ENCODE data around the gene TMEM131L.

The TMEM131L gene

DNA sequence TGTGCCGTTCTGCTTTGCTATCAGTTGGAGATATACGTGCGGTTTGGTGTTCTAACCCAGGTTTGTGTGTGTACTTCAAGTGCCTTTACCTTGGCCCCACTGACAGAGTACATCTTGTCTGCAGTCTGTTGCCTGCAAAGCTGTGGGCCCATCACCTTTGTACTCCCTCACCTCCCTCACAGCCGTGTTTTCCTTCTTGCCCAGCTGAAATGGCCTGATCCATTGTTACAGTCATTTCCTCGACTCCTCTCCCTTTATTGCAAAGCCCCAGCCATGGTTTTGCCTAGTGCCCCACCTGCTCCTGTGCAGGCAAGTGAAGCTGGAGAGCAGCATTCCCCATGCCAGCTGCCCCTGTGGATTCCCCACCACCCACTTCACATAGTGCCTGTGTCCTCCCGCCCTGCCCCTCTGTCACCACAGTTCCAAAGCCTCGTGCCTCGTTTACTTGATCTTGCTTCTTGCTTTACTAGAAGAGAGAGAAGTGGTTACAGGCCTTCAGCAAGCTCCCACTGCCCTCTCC, 162.7 kb downstream of the TMEM131L start:
- H3K4me2 ChIP-seq (ENCODE audit: low read length) = no peak overlapping the region
- H3K27me3 ChIP-seq (ENCODE audit: insufficient read depth, low read length) = no peaks in the 10 kb centered on the region
- H4K20me1 ChIP-seq (ENCODE audit: insufficient read depth, low read length) = no peaks in the 10 kb centered on the region
- no peaks in the 10 kb centered on the region for H3K79me2 ChIP-seq (ENCODE audit: insufficient read depth, low read length)
- H3K9ac ChIP-seq (ENCODE audit: low read length) = no peak overlapping the region
- H3K4me3 ChIP-seq (ENCODE audit: low read depth, low read length, poor library complexity, severe bottlenecking) = no peak overlapping the region
- H3K9me2 ChIP-seq (ENCODE audit: low read depth, low read length) = no peaks in the 10 kb centered on the region
- H3F3A ChIP-seq (ENCODE audit: insufficient read depth, low read length) = peaks cover 7% of the 10 kb centered on the region; the same call in 1 of the 2 replicates
- no peaks in the 10 kb centered on the region for H3K4me1 ChIP-seq (ENCODE audit: insufficient read depth, low read length, severe bottlenecking)
- TF ChIP-seq, protein P1, sequence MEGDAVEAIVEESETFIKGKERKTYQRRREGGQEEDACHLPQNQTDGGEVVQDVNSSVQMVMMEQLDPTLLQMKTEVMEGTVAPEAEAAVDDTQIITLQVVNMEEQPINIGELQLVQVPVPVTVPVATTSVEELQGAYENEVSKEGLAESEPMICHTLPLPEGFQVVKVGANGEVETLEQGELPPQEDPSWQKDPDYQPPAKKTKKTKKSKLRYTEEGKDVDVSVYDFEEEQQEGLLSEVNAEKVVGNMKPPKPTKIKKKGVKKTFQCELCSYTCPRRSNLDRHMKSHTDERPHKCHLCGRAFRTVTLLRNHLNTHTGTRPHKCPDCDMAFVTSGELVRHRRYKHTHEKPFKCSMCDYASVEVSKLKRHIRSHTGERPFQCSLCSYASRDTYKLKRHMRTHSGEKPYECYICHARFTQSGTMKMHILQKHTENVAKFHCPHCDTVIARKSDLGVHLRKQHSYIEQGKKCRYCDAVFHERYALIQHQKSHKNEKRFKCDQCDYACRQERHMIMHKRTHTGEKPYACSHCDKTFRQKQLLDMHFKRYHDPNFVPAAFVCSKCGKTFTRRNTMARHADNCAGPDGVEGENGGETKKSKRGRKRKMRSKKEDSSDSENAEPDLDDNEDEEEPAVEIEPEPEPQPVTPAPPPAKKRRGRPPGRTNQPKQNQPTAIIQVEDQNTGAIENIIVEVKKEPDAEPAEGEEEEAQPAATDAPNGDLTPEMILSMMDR (IDR thresholded peaks at IDR 0.05; ENCODE audit: low read length) = no peak
- no peak for TF ChIP-seq EZH2 (IDR thresholded peaks at IDR 0.05; ENCODE audit: borderline replicate concordance, low read length)
- H3K36me3 ChIP-seq (ENCODE audit: insufficient read depth, low read length) = peaks cover 100% of the 10 kb centered on the region
- H2AFZ ChIP-seq (ENCODE audit: low read length) = no peak overlapping the region
- H3K9me3 ChIP-seq (ENCODE audit: low read length) = no peaks in the 10 kb centered on the region
- H3K27ac ChIP-seq (ENCODE audit: low read depth, low read length, poor library complexity, severe bottlenecking) = no peak overlapping the region

- H4K20me1 ChIP-seq (ENCODE audit: insufficient read depth, low read length) = no peaks in the 10 kb centered on the region
- peaks cover 7% of the 10 kb centered on the region; the same call in 1 of the 2 replicates for H3F3A ChIP-seq (ENCODE audit: insufficient read depth, low read length)
- no peaks in the 10 kb centered on the region for H3K9me3 ChIP-seq (ENCODE audit: low read length)
- H2AFZ ChIP-seq (ENCODE audit: low read length) = no peak overlapping the region
- H3K36me3 ChIP-seq (ENCODE audit: insufficient read depth, low read length) = peaks cover 100% of the 10 kb centered on the region
- H3K4me3 ChIP-seq (ENCODE audit: low read depth, low read length, poor library complexity, severe bottlenecking) = no peak overlapping the region
- no peak for TF ChIP-seq EZH2 (IDR thresholded peaks at IDR 0.05; ENCODE audit: borderline replicate concordance, low read length)
- TF ChIP-seq, protein P1 (IDR thresholded peaks at IDR 0.05; ENCODE audit: low read length) = no peak
- H3K27ac ChIP-seq (ENCODE audit: low read depth, low read length, poor library complexity, severe bottlenecking) = no peak overlapping the region
- H3K27me3 ChIP-seq (ENCODE audit: insufficient read depth, low read length) = no peaks in the 10 kb centered on the region
- no peaks in the 10 kb centered on the region for H3K9me2 ChIP-seq (ENCODE audit: low read depth, low read length)
- H3K79me2 ChIP-seq (ENCODE audit: insufficient read depth, low read length) = no peaks in the 10 kb centered on the region
- no peak overlapping the region for H3K4me2 ChIP-seq (ENCODE audit: low read length)
- H3K4me1 ChIP-seq (ENCODE audit: insufficient read depth, low read length, severe bottlenecking) = no peaks in the 10 kb centered on the region
- no peak overlapping the region for H3K9ac ChIP-seq (ENCODE audit: low read length)
Measured at GRCh38 chr4:153629776-153630175, 163.6 kb downstream of the TMEM131L start.

DNA sequence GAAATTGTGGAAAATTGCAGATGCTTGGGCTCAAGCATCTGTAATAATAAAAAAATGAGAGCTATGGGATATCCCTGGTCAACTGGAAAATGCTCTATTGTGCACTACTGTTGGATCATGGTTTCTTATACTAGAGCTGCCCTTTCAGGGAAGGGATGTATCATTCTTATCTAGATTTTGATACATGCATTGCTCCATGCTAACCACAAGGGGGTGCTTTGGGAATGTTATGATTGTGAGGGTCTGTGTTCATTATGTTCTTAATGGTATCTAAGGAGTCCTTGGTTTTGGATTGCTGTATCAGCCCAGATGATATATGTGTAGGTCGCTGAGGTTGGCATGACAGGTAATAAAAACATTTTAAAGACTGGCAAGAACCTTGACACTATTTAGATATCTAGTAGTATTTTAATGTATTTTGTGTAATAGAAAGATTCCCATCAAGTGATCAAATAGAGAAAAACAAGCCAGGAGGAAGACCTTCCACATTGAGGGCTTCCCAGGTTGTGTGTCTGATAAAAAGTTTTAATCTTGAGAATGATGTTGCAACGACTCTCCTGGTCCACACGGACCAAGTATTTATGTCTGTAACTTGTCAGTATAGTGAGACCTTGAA, 168.7 kb downstream of the TMEM131L start:
- H3K27ac ChIP-seq (ENCODE audit: low read depth, low read length, poor library complexity, severe bottlenecking) = no peak overlapping the region
- no peaks in the 10 kb centered on the region for H3K9me3 ChIP-seq (ENCODE audit: low read length)
- H3K9me2 ChIP-seq (ENCODE audit: low read depth, low read length) = no peaks in the 10 kb centered on the region
- no peaks in the 10 kb centered on the region for H3K79me2 ChIP-seq (ENCODE audit: insufficient read depth, low read length)
- H4K20me1 ChIP-seq (ENCODE audit: insufficient read depth, low read length) = no peaks in the 10 kb centered on the region
- H3K4me3 ChIP-seq (ENCODE audit: low read depth, low read length, poor library complexity, severe bottlenecking) = no peak overlapping the region
- no peak overlapping the region for H3K9ac ChIP-seq (ENCODE audit: low read length)
- peaks cover 11% of the 10 kb centered on the region for H3K4me1 ChIP-seq (ENCODE audit: insufficient read depth, low read length, severe bottlenecking)
- TF ChIP-seq, protein P1 (IDR thresholded peaks at IDR 0.05; ENCODE audit: low read length) = peak; percentile 57
- no peak for TF ChIP-seq EZH2 (IDR thresholded peaks at IDR 0.05; ENCODE audit: borderline replicate concordance, low read length)
- H3K36me3 ChIP-seq (ENCODE audit: insufficient read depth, low read length) = peaks cover 84% of the 10 kb centered on the region
- H3K4me2 ChIP-seq (ENCODE audit: low read length) = no peak overlapping the region
- no peak overlapping the region for H2AFZ ChIP-seq (ENCODE audit: low read length)
- no peaks in the 10 kb centered on the region for H3K27me3 ChIP-seq (ENCODE audit: insufficient read depth, low read length)
- H3F3A ChIP-seq (ENCODE audit: insufficient read depth, low read length) = peaks cover 23% of the 10 kb centered on the region; the same call in 1 of the 2 replicates

All from OCI-LY1 (cell line).